IMR-90 (cell line): ENCODE measurements around the gene PCK2. TPM values are rescaled to one million over a fixed set of nuclear protein-coding genes. Genes with fewer than 3 reads are reported as not detected.
A peak's percentile ranks its signal among the peaks of the same experiment; 100 is the strongest.

ENCODE experiments used
- ATAC-seq: fragments of 200-7000 bp; cut with Tn5 transposase; 2 replicates; pipeline ENCODE4 v1.9.1; 2020; ENCODE audit warnings: low read depth, mild to moderate bottlenecking, moderate library complexity
- BruUV-seq: library from RNA; stranded (reverse); fragments of 400-500 nt; replicated peaks from 2 replicates; lab custom pipeline; 2021; lab: Mats Ljungman, UMichigan
- CTCF ChIA-PET: fragments of 300-600 bp; formaldehyde crosslinking; extraction: SDS; loops from one replicate; lab custom pipeline; 2021; ENCODE audit warnings: antibody characterized with exemption; lab: Yijun Ruan, JAX
- POLR2A ChIA-PET: fragments of 300-600 bp; sonication (Branson Sonifier 250); formaldehyde crosslinking; loops from one replicate; lab custom pipeline; 2022; ENCODE audit warnings: antibody characterized with exemption; ENCODE audit not compliant: unreplicated experiment; lab: Charles Lee
- DNase-seq: peaks from one replicate; pipeline ENCODE4 v3.0.0; 2013
- H2AFZ ChIP-seq: replicated peaks from 2 replicates; pipeline ENCODE3; 2013; ENCODE audit warnings: low read length, mild to moderate bottlenecking; ENCODE audit not compliant: poor library complexity
- H2AK5ac ChIP-seq: 2 replicates; pipeline ENCODE4 v1.6.1; 2013; ENCODE audit warnings: low read depth, low read length, inconsistent platforms
- H2AK9ac ChIP-seq: replicated peaks from 2 replicates; pipeline ENCODE3; 2013; ENCODE audit warnings: mild to moderate bottlenecking, low read depth, low read length, moderate library complexity; ENCODE audit not compliant: poor library complexity
- H2BK120ac ChIP-seq: 2 replicates; pipeline ENCODE4 v1.6.1; 2013; ENCODE audit warnings: low read depth, low read length, inconsistent platforms
- H2BK15ac ChIP-seq: 3 replicates; pipeline ENCODE4 v1.6.1; 2013; ENCODE audit warnings: low read depth, low read length, inconsistent platforms
- H2BK20ac ChIP-seq: 2 replicates; pipeline ENCODE4 v1.6.1; 2013; ENCODE audit warnings: low read depth, mild to moderate bottlenecking, inconsistent platforms, low read length, moderate library complexity
- H2BK5ac ChIP-seq: 2 replicates; pipeline ENCODE4 v1.6.1; 2013; ENCODE audit warnings: mild to moderate bottlenecking, low read depth, low read length, inconsistent platforms; ENCODE audit not compliant: poor library complexity, severe bottlenecking
- H3K14ac ChIP-seq: replicated peaks from 2 replicates; pipeline ENCODE4 v1.6.1; 2013; ENCODE audit warnings: low read depth, low read length, inconsistent platforms
- H3K18ac ChIP-seq: 2 replicates; pipeline ENCODE4 v1.6.1; 2013; ENCODE audit warnings: low read depth, low read length, control low read depth
- H3K23ac ChIP-seq: 2 replicates; pipeline ENCODE4 v1.6.1; 2013; ENCODE audit warnings: low read depth, low read length, inconsistent platforms
- H3K27ac ChIP-seq: 2 replicates; pipeline ENCODE4 v1.5.1; 2013; ENCODE audit warnings: mild to moderate bottlenecking, control low read depth, low read length; ENCODE audit not compliant: insufficient read depth
- H3K27me3 ChIP-seq: 2 replicates; pipeline ENCODE4 v1.6.1; 2013; ENCODE audit warnings: low read length; ENCODE audit not compliant: control insufficient read depth, insufficient read depth
- H3K36me3 ChIP-seq: 2 replicates; pipeline ENCODE4 v1.6.1; 2013; ENCODE audit warnings: low read length, mixed read lengths; ENCODE audit not compliant: control insufficient read depth, insufficient read depth
- H3K4ac ChIP-seq: 2 replicates; pipeline ENCODE4 v1.6.1; 2013; ENCODE audit warnings: low read depth, low read length, inconsistent platforms
- H3K4me1 ChIP-seq: 2 replicates; pipeline ENCODE4 v1.6.1; 2013; ENCODE audit warnings: low read length, mixed read lengths; ENCODE audit not compliant: control insufficient read depth, insufficient read depth
- H3K4me2 ChIP-seq: 2 replicates; pipeline ENCODE4 v1.6.1; 2013; ENCODE audit warnings: low read depth, mild to moderate bottlenecking, control low read depth, low read length, moderate library complexity
- H3K4me3 ChIP-seq: 2 replicates; pipeline ENCODE4 v1.5.1; 2013; ENCODE audit warnings: low read depth, mild to moderate bottlenecking, control low read depth, low read length, moderate library complexity; ENCODE audit not compliant: insufficient read depth
- H3K56ac ChIP-seq: 2 replicates; pipeline ENCODE4 v1.6.1; 2013; ENCODE audit warnings: low read length, inconsistent platforms; ENCODE audit not compliant: insufficient read depth; ENCODE audit errors: extremely low read depth
- H3K79me1 ChIP-seq, 2 experiments: 2 replicates each; pipeline ENCODE4 v1.6.1; 2013; ENCODE audit warnings: low read length in 2 of 2, inconsistent platforms in 1 of 2, low read depth in 1 of 2
- H3K9ac ChIP-seq: 2 replicates; pipeline ENCODE4 v1.6.1; 2013; ENCODE audit warnings: low read depth, low read length, control low read depth
- H3K9me1 ChIP-seq: 2 replicates; pipeline ENCODE4 v1.6.1; 2013; ENCODE audit warnings: low read length, inconsistent platforms; ENCODE audit not compliant: insufficient read depth
- H3K9me3 ChIP-seq: 2 replicates; pipeline ENCODE4 v1.6.1; 2013; ENCODE audit warnings: low read length; ENCODE audit not compliant: control insufficient read depth, insufficient read depth
- H4K20me1 ChIP-seq: 2 replicates; pipeline ENCODE4 v1.6.1; 2013; ENCODE audit warnings: low read length, inconsistent platforms; ENCODE audit not compliant: insufficient read depth
- H4K5ac ChIP-seq: 2 replicates; pipeline ENCODE4 v1.6.1; 2013; ENCODE audit warnings: mild to moderate bottlenecking, low read depth, low read length, control low read depth
- H4K8ac ChIP-seq, 2 experiments: 2 replicates each; pipeline ENCODE4 v1.6.1; 2013; ENCODE audit warnings: low read depth in 2 of 2, low read length in 2 of 2, control low read depth in 1 of 2, inconsistent platforms in 1 of 2
- H4K91ac ChIP-seq: 2 replicates; pipeline ENCODE4 v1.6.1; 2013; ENCODE audit warnings: low read depth, low read length, inconsistent platforms; ENCODE audit not compliant: insufficient read depth
- BHLHE40 ChIP-seq: fragments of 150-350 bp; IDR thresholded peaks from 2 replicates; pipeline ENCODE4 v1.6.1; 2016; ENCODE audit warnings: mild to moderate bottlenecking, low read depth, low read length
- CHD1 ChIP-seq: IDR thresholded peaks from 2 replicates; pipeline ENCODE4 v1.6.1; 2012; ENCODE audit warnings: low read depth, low read length, improper control_type of control experiment
- ELK1 ChIP-seq: fragments of 150-350 bp; IDR thresholded peaks from 2 replicates; pipeline ENCODE4 v1.6.1; 2016; ENCODE audit warnings: low read depth, mild to moderate bottlenecking, low read length, moderate library complexity, borderline replicate concordance
- FOS ChIP-seq: fragments of 150-350 bp; IDR thresholded peaks from 2 replicates; pipeline ENCODE4 v1.6.1; 2016; ENCODE audit warnings: low read depth, low read length
- MAFK ChIP-seq: IDR thresholded peaks from 2 replicates; pipeline ENCODE4 v1.6.1; 2012; ENCODE audit warnings: low read depth, low read length, improper control_type of control experiment
- MAZ ChIP-seq: IDR thresholded peaks from 2 replicates; pipeline ENCODE4 v1.6.1; 2012; ENCODE audit warnings: low read depth, mild to moderate bottlenecking, low read length, improper control_type of control experiment, moderate library complexity, borderline replicate concordance
- MXI1 ChIP-seq: IDR thresholded peaks from 2 replicates; pipeline ENCODE4 v1.6.1; 2012; ENCODE audit warnings: low read depth, mild to moderate bottlenecking, low read length, moderate library complexity, borderline replicate concordance
- NFE2L2 ChIP-seq: fragments of 150-350 bp; IDR thresholded peaks from 2 replicates; pipeline ENCODE4 v1.6.1; 2016; ENCODE audit warnings: low read depth, mild to moderate bottlenecking, low read length
- POLR2A ChIP-seq: IDR thresholded peaks from 2 replicates; pipeline ENCODE4 v1.6.1; 2012; ENCODE audit warnings: mild to moderate bottlenecking, low read depth, low read length
- RAD21 ChIP-seq: IDR thresholded peaks from 2 replicates; pipeline ENCODE4 v1.6.1; 2012; ENCODE audit warnings: low read length, improper control_type of control experiment
- RCOR1 ChIP-seq: IDR thresholded peaks from 2 replicates; pipeline ENCODE4 v1.6.1; 2012; ENCODE audit warnings: mild to moderate bottlenecking, low read length, improper control_type of control experiment; ENCODE audit not compliant: insufficient replicate concordance
- RFX5 ChIP-seq: IDR thresholded peaks from 2 replicates; pipeline ENCODE4 v1.8.0; 2012; ENCODE audit warnings: low read depth, mild to moderate bottlenecking, low read length, moderate library complexity
- SMC3 ChIP-seq: fragments of 150-350 bp; IDR thresholded peaks from 2 replicates; pipeline ENCODE4 v1.6.1; 2016; ENCODE audit warnings: low read depth, mild to moderate bottlenecking, antibody characterized with exemption, low read length, moderate library complexity
- WGBS, 2 experiments: methylation state at CpG; one replicate each; pipeline versions ENCODE4 v1.1.5 to v1.1.7; 2013; ENCODE audit warnings: missing lambda C conversion rate in 2 of 2; ENCODE audit not compliant: insufficient read length in 1 of 2; ENCODE audit errors: extremely low coverage in 2 of 2; 5-methylcytosine and 5-hydroxymethylcytosine counted together
- dilution Hi-C: fragments of 300-500 bp; cut with HindIII; formaldehyde crosslinking; loops from one replicate; pipeline ENCODE4 v1.14.3; 2018; ENCODE audit warnings: low sequenced_read_pairs; ENCODE audit not compliant: unreplicated experiment
- in situ Hi-C: fragments of 300-500 bp; cut with MboI; formaldehyde crosslinking; loops from 3 replicates; pipeline ENCODE4 v1.14.3; 2019; ENCODE audit warnings: low sequenced_read_pairs, inconsistent platforms, mixed read lengths
- intact Hi-C: fragments of 100-400 bp; cut with micrococcal nuclease; formaldehyde crosslinking; loops from 2 replicates; pipeline ENCODE4 v1.10.0; 2022
- polyA plus RNA-seq, 3 experiments: library from polyadenylated mRNA; depleted of rRNA; stranded (reverse); fragments of >200 nt; gene quantifications; 2 replicates each; pipeline ENCODE4 v1.2.3, GENCODE V29; 2012; ENCODE audit warnings: low replicate concordance in 1 of 3
- total RNA-seq: library from RNA; depleted of rRNA; stranded (reverse); fragments of >200 nt; gene quantifications from 2 replicates; pipeline ENCODE4 v1.2.3, GENCODE V29; 2012
- TF ChIP-seq, protein P1 (sequence below): fragments of 150-350 bp; IDR thresholded peaks from 2 replicates; pipeline ENCODE4 v1.6.1; 2017; ENCODE audit warnings: mild to moderate bottlenecking, antibody characterized with exemption, low read length, low read depth

PCK2 gene
- total and polyA plus RNA-seq, 2 of the 4 experiments (the other 2 are of a cell fraction): 13.4 to 29.4 TPM

GRCh38 chr14:24145219-24145618 is 51.1 kb downstream of the PCK2 start:
- ChIA-PET CTCF (interaction anchor here (0.6 kb wide), 1 partner anchor 298 kb away, joined by 3 read pairs; no protein-coding TSS in a partner anchor), POLR2A (no interaction called here)
- H2BK20ac ChIP-seq: no peak overlapping the region
- no peak overlapping the region for H2AFZ ChIP-seq
- no peaks in the 10 kb centered on the region for H3K27me3 ChIP-seq
- no peaks in the 10 kb centered on the region for H3K9me3 ChIP-seq
- H3K14ac ChIP-seq: peak overlapping the region; percentile 72
- no peak overlapping the region; a peak in 1 of 4 replicates for H4K8ac ChIP-seq
- H2AK5ac ChIP-seq: peak overlapping the region; percentile 25; the same call in 1 of the 2 replicates
- no peak for ATAC-seq
- no CpG with 5 or more reads among the region's 2 CpGs for WGBS, 2 experiments
- peaks cover 10% of the 10 kb centered on the region for H3K4me1 ChIP-seq
- H3K18ac ChIP-seq: no peak overlapping the region
- H3K56ac ChIP-seq: no peak overlapping the region
- peaks cover 12% of the 10 kb centered on the region for H3K36me3 ChIP-seq
- 0 out of 2 replicates have a peak overlapping the region, but pooled peaks have one; percentile 28 for H3K4ac ChIP-seq
- H2BK5ac ChIP-seq: peak overlapping the region; percentile 71
- peaks cover 15% of the 10 kb centered on the region for H3K9me1 ChIP-seq
- DNase-seq: no peak
- dilution Hi-C loops: no loop called here
- no peak overlapping the region for H2AK9ac ChIP-seq
- peak overlapping the region; percentile 96 for H3K4me2 ChIP-seq
- in situ Hi-C loops: loop anchor here (25.0 kb wide), 2 partner anchors 833 to 1058 kb away; partner anchors contain the start of genes ACIN1, BCL2L2, C14orf119 and PABPN1
- TF ChIP-seq SMC3 (no peak), MAFK (no peak), RFX5 (no peak), FOS (no peak), CHD1 (no peak), NFE2L2 (no peak), POLR2A (no peak), RCOR1 (no peak), BHLHE40 (no peak), MXI1 (no peak), ELK1 (no peak), RAD21 (no peak), MAZ (no peak)
- TF ChIP-seq, protein P1, sequence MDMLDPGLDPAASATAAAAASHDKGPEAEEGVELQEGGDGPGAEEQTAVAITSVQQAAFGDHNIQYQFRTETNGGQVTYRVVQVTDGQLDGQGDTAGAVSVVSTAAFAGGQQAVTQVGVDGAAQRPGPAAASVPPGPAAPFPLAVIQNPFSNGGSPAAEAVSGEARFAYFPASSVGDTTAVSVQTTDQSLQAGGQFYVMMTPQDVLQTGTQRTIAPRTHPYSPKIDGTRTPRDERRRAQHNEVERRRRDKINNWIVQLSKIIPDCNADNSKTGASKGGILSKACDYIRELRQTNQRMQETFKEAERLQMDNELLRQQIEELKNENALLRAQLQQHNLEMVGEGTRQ: no peak
- H3K4me3 ChIP-seq: no peak overlapping the region
- peak overlapping the region; percentile 68; the same call in 1 of the 2 replicates for H3K23ac ChIP-seq
- H2BK15ac ChIP-seq: no peak overlapping the region
- peaks cover 18% of the 10 kb centered on the region for H4K20me1 ChIP-seq
- intact Hi-C loops: no loop called here
- no peak overlapping the region for H4K91ac ChIP-seq
- peaks cover 31 to 71% of the 10 kb centered on the region in 2 experiments for H3K79me1 ChIP-seq
- BruUV-seq: no TSS peak
- H3K27ac ChIP-seq: peak overlapping the region; percentile 8; the same call in 1 of the 2 replicates
- no peak overlapping the region for H2BK120ac ChIP-seq
- H4K5ac ChIP-seq: no peak overlapping the region
- H3K9ac ChIP-seq: peak overlapping the region; percentile 76; the same call in 1 of the 2 replicates
